D721Med (cell line): ENCODE measurements around the gene FCER2.

Source experiments
- DNase-seq: peaks from one replicate; pipeline ENCODE4 v3.0.0; 2011; ENCODE audit warnings: low spot score; ENCODE audit not compliant: insufficient read length
- FAIRE-seq: peaks from 2 replicates; lab custom pipeline; 2011; peaks lifted over from hg19 to GRCh38; lab: Jason Lieb, UNC
- TF ChIP-seq, protein P1 (sequence below): IDR thresholded peaks from 2 replicates; pipeline ENCODE4 v1.5.1; 2012; ENCODE audit warnings: mild to moderate bottlenecking, control low read depth; ENCODE audit not compliant: insufficient read depth; ENCODE audit errors: missing control alignments

Gene FCER2

GRCh38 chr19:7670790-7671189 lies 31.1 kb downstream of the FCER2 start:
- DNase-seq (no peak), FAIRE-seq (no peak)
- TF ChIP-seq, protein P1, sequence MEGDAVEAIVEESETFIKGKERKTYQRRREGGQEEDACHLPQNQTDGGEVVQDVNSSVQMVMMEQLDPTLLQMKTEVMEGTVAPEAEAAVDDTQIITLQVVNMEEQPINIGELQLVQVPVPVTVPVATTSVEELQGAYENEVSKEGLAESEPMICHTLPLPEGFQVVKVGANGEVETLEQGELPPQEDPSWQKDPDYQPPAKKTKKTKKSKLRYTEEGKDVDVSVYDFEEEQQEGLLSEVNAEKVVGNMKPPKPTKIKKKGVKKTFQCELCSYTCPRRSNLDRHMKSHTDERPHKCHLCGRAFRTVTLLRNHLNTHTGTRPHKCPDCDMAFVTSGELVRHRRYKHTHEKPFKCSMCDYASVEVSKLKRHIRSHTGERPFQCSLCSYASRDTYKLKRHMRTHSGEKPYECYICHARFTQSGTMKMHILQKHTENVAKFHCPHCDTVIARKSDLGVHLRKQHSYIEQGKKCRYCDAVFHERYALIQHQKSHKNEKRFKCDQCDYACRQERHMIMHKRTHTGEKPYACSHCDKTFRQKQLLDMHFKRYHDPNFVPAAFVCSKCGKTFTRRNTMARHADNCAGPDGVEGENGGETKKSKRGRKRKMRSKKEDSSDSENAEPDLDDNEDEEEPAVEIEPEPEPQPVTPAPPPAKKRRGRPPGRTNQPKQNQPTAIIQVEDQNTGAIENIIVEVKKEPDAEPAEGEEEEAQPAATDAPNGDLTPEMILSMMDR, result no peak

DNA sequence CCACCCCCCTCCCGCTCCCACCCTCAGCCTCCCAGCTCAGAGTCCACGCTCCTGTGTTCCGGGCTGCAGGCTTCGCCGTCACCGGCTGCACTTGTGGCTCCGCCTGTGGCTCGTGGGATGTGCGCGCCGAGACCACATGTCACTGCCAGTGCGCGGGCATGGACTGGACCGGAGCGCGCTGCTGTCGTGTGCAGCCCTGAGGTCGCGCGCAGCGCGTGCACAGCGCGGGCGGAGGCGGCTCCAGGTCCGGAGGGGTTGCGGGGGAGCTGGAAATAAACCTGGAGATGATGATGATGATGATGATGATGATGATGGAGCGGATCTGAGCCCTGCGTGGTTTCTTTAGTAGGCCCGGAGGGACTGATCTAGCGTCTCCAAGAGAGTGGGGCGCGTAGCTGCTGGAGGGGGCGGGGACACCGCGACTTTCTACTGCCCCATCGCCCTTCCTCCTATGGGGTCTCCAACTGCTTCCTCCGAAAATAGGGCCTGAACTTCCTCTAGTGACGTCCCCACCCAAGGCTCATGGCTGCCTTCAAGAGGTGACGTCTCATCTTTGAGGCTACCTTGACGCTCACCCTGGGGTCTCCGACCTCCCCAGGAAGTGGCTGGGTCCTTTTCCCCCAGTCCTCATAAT lies 31.7 kb downstream of the FCER2 start:
- TF ChIP-seq, protein P1, result no peak
- FAIRE-seq (no peak), DNase-seq (peak; percentile 67)

DNA sequence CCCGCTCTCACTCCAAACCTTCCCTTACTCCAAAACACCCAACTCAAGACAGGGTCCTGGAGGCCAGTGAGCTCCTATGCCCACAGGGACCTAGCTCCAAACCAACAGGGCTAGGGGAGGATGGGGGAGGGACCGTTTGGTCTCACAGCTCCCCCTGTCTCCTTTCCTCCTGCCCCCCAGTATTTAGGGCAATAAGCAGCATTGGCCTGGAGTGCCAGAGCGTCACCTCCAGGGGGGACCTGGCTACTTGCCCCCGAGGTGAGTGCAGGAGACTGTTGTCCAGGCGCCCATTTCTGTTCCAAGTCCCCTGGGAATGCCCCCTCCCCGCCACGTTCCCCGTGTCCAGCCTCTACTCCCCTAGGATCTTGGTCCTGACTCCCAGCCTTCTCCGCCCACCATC lies 32.3 kb downstream of the FCER2 start:
- FAIRE-seq, result no peak

DNA sequence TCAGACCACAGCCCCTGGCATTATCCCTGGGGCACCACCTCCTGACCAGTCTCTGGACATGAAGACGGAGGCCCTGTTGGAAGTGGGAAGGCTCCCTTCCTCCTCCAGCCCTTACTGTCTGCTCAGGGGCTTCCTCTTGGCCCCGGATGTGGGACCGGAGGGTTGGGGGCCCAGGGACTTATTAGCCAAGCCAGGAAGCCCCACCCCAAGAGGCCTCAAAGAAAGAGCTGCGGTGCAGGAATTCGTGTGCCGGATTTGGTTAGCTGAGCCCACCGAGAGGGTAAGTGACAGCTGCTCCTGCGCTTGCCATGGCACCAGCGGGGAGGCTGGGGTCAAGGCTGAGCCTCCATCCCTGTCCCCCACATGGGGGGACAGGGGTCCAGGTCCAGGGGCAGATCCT lies 33.1 kb downstream of the FCER2 start, which contains the start of gene RETN:
TSS of gene RETN (plus strand) at position 208 of the 400 bp plus-strand sequence. CDS start 278 bp downstream, outside the sequence.
- TF ChIP-seq, protein P1, result no peak
- DNase-seq, result no peak
- no peak for FAIRE-seq

More for the DNA sequence above, 32.3 kb downstream of the FCER2 start:
- TF ChIP-seq, protein P1, result no peak
- no peak for DNase-seq

DNA sequence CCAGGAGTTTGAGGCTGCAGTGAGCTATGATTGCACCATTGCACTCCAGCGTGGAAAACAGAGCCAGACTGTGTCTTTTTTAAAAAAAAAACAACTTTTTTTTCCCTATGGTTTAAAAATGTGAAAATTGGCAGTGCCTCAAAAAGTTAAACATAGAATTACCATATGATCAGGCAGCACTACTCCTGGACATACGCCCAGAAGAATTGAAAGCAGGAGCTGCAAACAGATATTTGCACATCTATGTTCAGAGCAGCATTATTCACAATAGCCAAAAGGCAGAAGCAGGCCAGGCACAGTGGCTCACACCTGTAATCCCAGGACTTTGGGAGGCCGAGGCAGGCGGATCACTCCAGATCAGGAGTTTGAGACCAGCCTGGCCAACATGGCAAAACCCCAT lies 36.9 kb downstream of the FCER2 start:
- FAIRE-seq, result no peak
- TF ChIP-seq, protein P1, result no peak
- DNase-seq, result no peak

DNA sequence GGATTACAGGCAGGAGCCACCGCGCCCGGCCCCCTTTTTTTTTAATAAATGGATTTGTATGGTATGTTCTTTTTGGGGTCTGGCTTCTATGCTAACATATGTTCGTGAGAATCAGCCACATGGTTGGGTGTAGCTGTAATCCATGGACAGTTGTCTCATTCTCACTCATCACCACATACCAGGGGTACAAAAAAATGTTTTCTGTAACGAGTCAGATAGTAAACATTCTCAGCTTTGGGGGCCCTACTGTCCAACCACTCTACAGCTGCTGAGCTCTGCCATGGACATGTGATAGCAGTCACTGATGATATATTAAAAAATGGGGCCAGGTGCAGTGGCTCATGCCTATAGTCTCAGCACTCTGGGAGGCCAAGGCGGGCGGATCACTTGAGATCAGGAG lies 38.2 kb downstream of the FCER2 start:
- TF ChIP-seq, protein P1, result no peak
- FAIRE-seq, result no peak
- no peak for DNase-seq

- DNase-seq (no peak), FAIRE-seq (no peak)
- TF ChIP-seq, protein P1, result no peak
These were observed 39.3 kb downstream of the FCER2 start for GRCh38 chr19:7662657-7663056.
